ENCODE results near the gene C19orf67.

Gene C19orf67

DNA sequence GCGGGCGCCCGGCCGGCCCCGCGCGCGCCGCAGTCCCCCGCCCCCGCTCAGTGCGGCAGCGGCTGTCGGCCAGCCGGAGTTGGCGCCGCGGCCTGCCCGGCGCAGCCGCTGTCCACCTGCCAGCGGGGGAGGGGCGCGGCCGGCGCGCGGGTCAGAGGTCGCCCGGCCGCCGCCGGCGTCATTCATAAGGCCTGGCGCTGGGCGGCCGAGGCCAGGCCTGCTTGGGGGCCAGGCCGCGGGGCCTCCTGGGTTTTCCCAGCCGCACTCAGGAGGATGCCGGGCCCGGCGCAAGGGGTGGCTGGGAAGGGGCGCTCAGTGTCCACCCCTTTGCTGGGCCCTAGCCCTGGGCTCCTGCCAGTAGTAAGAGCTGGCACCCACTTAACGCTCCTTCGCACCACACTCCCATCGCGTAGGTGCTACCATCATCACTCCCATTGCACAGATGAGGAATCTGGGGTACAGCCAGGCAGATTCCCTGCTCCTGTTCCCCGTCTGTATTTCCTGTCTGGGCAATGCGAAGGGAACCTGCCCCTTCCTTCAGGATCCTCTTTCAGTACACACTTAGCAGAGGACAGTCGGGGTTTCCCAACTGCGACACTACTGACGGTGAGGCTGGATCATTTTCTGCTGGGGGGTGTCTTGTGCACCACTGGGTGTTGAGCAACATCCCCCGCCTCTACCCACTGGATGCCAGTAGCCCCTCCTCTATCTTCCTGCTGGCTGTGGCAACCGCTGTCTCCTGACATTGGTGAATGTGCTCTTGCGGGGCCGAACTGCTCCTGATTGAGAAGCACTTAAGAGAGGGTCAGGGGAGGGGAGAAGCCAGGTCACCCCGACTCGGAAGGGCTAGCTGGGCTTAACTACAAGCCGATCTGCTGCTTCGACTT, 32.8 kb upstream of the C19orf67 start (continued):
- TF ChIP-seq ZFHX2 (tag by site-specific recombination; conservative IDR thresholded peaks at IDR 0.05): peak; percentile 30; the same call in 1 of the 2 replicates
- TF ChIP-seq ZNF670 (tag by site-specific recombination; IDR thresholded peaks at IDR 0.05; ENCODE audit: low read depth): no peak
- TF ChIP-seq ZBTB17 (tag by site-specific recombination; IDR thresholded peaks at IDR 0.05): peak; percentile 37; the same call in 1 of the 2 replicates
- TF ChIP-seq, protein P1, sequence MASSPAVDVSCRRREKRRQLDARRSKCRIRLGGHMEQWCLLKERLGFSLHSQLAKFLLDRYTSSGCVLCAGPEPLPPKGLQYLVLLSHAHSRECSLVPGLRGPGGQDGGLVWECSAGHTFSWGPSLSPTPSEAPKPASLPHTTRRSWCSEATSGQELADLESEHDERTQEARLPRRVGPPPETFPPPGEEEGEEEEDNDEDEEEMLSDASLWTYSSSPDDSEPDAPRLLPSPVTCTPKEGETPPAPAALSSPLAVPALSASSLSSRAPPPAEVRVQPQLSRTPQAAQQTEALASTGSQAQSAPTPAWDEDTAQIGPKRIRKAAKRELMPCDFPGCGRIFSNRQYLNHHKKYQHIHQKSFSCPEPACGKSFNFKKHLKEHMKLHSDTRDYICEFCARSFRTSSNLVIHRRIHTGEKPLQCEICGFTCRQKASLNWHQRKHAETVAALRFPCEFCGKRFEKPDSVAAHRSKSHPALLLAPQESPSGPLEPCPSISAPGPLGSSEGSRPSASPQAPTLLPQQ (tag by site-specific recombination; IDR thresholded peaks at IDR 0.05): peak; percentile 64
- TF ChIP-seq, protein P2, sequence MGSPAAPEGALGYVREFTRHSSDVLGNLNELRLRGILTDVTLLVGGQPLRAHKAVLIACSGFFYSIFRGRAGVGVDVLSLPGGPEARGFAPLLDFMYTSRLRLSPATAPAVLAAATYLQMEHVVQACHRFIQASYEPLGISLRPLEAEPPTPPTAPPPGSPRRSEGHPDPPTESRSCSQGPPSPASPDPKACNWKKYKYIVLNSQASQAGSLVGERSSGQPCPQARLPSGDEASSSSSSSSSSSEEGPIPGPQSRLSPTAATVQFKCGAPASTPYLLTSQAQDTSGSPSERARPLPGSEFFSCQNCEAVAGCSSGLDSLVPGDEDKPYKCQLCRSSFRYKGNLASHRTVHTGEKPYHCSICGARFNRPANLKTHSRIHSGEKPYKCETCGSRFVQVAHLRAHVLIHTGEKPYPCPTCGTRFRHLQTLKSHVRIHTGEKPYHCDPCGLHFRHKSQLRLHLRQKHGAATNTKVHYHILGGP (tag by site-specific recombination; IDR thresholded peaks at IDR 0.05): no peak
- TF ChIP-seq ZBTB8A (tag by site-specific recombination; IDR thresholded peaks at IDR 0.05): 0 out of 2 replicates have a peak, but pooled peaks have one; percentile 31
- peak; percentile 49 for TF ChIP-seq SP2 (tag by site-specific recombination; IDR thresholded peaks at IDR 0.05)
- TF ChIP-seq ZFP69B (tag by site-specific recombination; IDR thresholded peaks at IDR 0.05): peak; percentile 46; the same call in 1 of the 2 replicates
- peak; percentile 62 for TF ChIP-seq SP7 (tag by site-specific recombination; IDR thresholded peaks at IDR 0.05)
- peak; percentile 34; the same call in 1 of the 2 replicates for TF ChIP-seq ZBTB48 (tag by site-specific recombination; IDR thresholded peaks at IDR 0.05)
- TF ChIP-seq ZSCAN16 (tag by site-specific recombination; IDR thresholded peaks at IDR 0.05): no peak
- TF ChIP-seq, protein P3, sequence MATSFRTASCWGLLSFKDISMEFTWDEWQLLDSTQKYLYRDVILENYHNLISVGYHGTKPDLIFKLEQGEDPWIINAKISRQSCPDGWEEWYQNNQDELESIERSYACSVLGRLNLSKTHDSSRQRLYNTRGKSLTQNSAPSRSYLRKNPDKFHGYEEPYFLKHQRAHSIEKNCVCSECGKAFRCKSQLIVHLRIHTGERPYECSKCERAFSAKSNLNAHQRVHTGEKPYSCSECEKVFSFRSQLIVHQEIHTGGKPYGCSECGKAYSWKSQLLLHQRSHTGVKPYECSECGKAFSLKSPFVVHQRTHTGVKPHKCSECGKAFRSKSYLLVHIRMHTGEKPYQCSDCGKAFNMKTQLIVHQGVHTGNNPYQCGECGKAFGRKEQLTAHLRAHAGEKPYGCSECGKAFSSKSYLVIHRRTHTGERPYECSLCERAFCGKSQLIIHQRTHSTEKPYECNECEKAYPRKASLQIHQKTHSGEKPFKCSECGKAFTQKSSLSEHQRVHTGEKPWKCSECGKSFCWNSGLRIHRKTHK (tag by site-specific recombination; IDR thresholded peaks at IDR 0.05): no peak
- TF ChIP-seq ZNF426 (tag by site-specific recombination; IDR thresholded peaks at IDR 0.05): no peak
- TF ChIP-seq KLF16 (tag by site-specific recombination; IDR thresholded peaks at IDR 0.05): 0 out of 2 replicates have a peak, but pooled peaks have one; percentile 32
- peak; percentile 87 for TF ChIP-seq ZNF335 (tag by site-specific recombination; conservative IDR thresholded peaks at IDR 0.05)
- 0 out of 2 replicates have a peak, but pooled peaks have one; percentile 43 for TF ChIP-seq ZNF24 (tag by site-specific recombination; IDR thresholded peaks at IDR 0.05)
- TF ChIP-seq, protein P4, sequence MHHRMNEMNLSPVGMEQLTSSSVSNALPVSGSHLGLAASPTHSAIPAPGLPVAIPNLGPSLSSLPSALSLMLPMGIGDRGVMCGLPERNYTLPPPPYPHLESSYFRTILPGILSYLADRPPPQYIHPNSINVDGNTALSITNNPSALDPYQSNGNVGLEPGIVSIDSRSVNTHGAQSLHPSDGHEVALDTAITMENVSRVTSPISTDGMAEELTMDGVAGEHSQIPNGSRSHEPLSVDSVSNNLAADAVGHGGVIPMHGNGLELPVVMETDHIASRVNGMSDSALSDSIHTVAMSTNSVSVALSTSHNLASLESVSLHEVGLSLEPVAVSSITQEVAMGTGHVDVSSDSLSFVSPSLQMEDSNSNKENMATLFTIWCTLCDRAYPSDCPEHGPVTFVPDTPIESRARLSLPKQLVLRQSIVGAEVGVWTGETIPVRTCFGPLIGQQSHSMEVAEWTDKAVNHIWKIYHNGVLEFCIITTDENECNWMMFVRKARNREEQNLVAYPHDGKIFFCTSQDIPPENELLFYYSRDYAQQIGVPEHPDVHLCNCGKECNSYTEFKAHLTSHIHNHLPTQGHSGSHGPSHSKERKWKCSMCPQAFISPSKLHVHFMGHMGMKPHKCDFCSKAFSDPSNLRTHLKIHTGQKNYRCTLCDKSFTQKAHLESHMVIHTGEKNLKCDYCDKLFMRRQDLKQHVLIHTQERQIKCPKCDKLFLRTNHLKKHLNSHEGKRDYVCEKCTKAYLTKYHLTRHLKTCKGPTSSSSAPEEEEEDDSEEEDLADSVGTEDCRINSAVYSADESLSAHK (tag by site-specific recombination; IDR thresholded peaks at IDR 0.05): 0 out of 2 replicates have a peak, but pooled peaks have one; percentile 14
- 0 out of 2 replicates have a peak, but pooled peaks have one; percentile 8 for TF ChIP-seq GLIS1 (tag by site-specific recombination; IDR thresholded peaks at IDR 0.05)
- peak; percentile 62 for TF ChIP-seq ZIC2 (tag by site-specific recombination; IDR thresholded peaks at IDR 0.05)
- TF ChIP-seq ZNF341 (tag by site-specific recombination; IDR thresholded peaks at IDR 0.05; ENCODE audit: low read depth): no peak
- TF ChIP-seq ZBTB21 (tag by site-specific recombination; IDR thresholded peaks at IDR 0.05): peak; percentile 33
- TF ChIP-seq, protein P5, sequence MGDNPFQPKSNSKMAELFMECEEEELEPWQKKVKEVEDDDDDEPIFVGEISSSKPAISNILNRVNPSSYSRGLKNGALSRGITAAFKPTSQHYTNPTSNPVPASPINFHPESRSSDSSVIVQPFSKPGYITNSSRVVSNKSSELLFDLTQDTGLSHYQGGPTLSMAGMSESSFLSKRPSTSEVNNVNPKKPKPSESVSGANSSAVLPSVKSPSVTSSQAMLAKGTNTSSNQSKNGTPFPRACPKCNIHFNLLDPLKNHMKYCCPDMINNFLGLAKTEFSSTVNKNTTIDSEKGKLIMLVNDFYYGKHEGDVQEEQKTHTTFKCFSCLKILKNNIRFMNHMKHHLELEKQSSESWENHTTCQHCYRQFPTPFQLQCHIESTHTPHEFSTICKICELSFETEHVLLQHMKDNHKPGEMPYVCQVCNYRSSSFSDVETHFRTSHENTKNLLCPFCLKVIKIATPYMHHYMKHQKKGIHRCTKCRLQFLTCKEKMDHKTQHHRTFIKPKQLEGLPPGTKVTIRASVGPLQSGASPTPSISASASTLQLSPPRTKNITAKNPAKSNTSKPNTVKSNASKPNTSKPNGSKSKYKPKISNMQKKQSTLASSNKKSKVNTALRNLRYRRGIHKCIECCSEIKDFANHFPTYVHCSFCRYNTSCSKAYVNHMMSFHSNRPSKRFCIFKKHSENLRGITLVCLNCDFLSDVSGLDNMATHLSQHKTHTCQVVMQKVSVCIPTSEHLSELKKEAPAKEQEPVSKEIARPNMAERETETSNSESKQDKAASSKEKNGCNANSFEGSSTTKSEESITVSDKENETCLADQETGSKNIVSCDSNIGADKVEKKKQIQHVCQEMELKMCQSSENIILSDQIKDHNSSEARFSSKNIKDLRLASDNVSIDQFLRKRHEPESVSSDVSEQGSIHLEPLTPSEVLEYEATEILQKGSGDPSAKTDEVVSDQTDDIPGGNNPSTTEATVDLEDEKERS (tag by site-specific recombination; IDR thresholded peaks at IDR 0.05): no peak
- peak; percentile 36; the same call in 1 of the 2 replicates for TF ChIP-seq ZXDB (tag by site-specific recombination; IDR thresholded peaks at IDR 0.05)
- TF ChIP-seq, protein P6, sequence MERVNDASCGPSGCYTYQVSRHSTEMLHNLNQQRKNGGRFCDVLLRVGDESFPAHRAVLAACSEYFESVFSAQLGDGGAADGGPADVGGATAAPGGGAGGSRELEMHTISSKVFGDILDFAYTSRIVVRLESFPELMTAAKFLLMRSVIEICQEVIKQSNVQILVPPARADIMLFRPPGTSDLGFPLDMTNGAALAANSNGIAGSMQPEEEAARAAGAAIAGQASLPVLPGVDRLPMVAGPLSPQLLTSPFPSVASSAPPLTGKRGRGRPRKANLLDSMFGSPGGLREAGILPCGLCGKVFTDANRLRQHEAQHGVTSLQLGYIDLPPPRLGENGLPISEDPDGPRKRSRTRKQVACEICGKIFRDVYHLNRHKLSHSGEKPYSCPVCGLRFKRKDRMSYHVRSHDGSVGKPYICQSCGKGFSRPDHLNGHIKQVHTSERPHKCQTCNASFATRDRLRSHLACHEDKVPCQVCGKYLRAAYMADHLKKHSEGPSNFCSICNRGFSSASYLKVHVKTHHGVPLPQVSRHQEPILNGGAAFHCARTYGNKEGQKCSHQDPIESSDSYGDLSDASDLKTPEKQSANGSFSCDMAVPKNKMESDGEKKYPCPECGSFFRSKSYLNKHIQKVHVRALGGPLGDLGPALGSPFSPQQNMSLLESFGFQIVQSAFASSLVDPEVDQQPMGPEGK (tag by site-specific recombination; IDR thresholded peaks at IDR 0.05): peak; percentile 66
- TF ChIP-seq GLIS2 (tag by site-specific recombination; IDR thresholded peaks at IDR 0.05): peak; percentile 80
